CD1c-positive myeloid dendritic cell (primary cell): ENCODE measurements around the gene MIF4GD.
"Not testable (repeated sequence)": the region's sequence is repeated elsewhere in the genome, so short reads cannot be mapped to it uniquely, and the experiment has no call there.

Experiments used
- DNase-seq: peaks from one replicate; pipeline ENCODE4 v3.0.0-alpha.2; 2016; ENCODE audit errors: extremely low spot score

The MIF4GD gene

GRCh38 chr17:75260641-75261335 lies 10.2 kb downstream of the MIF4GD start:
- DNase-seq, result peak; percentile 33

- not testable (repeated sequence) for DNase-seq
Observed at GRCh38 chr17:75257228-75257627, 13.8 kb downstream of the MIF4GD start.

- not testable (repeated sequence) for DNase-seq
Observed at GRCh38 chr17:75255954-75256698, 14.9 kb downstream of the MIF4GD start.

- no peak for DNase-seq
Observed at GRCh38 chr17:75252039-75252816, 18.8 kb downstream of the MIF4GD start.

GRCh38 chr17:75250009-75250471 lies 21.0 kb downstream of the MIF4GD start:
- peak; percentile 78 for DNase-seq

GRCh38 chr17:75249564-75249963 lies 21.5 kb downstream of the MIF4GD start:
- no peak for DNase-seq

GRCh38 chr17:75246404-75246803 lies 24.6 kb downstream of the MIF4GD start:
- no peak for DNase-seq

- DNase-seq, result no peak
Observed at GRCh38 chr17:75245011-75245410, 26.0 kb downstream of the MIF4GD start.

- DNase-seq, result peak; percentile 90
Observed at GRCh38 chr17:75244133-75244866, 26.7 kb downstream of the MIF4GD start.

GRCh38 chr17:75242461-75243042 lies 28.5 kb downstream of the MIF4GD start:
- DNase-seq, result peak; percentile 80

GRCh38 chr17:75241996-75242460 lies 29.0 kb downstream of the MIF4GD start:
- DNase-seq, result no peak

- no peak for DNase-seq
Observed at GRCh38 chr17:75241502-75241901, 29.5 kb downstream of the MIF4GD start.

GRCh38 chr17:75241143-75241430 lies 29.9 kb downstream of the MIF4GD start:
- DNase-seq, result no peak

GRCh38 chr17:75240394-75241142 lies 30.5 kb downstream of the MIF4GD start:
- DNase-seq, result peak; percentile 41

GRCh38 chr17:75239778-75240393 lies 31.1 kb downstream of the MIF4GD start:
- no peak for DNase-seq

GRCh38 chr17:75239214-75239613 lies 31.8 kb downstream of the MIF4GD start:
- no peak for DNase-seq

GRCh38 chr17:75238684-75239191 lies 32.3 kb downstream of the MIF4GD start:
- peak; percentile 77 for DNase-seq

GRCh38 chr17:75238020-75238580 lies 32.9 kb downstream of the MIF4GD start:
- no peak for DNase-seq
